SK-N-MC (cell line): Measurements from ENCODE around the gene NXPH2.
"Not testable (repeated sequence)": the region's sequence is repeated elsewhere in the genome, so short reads cannot be mapped to it uniquely, and the experiment has no call there.

Experiments
- DNase-seq: peaks from one replicate; pipeline ENCODE4 v3.0.0-alpha.2; 2011; ENCODE audit warnings: low read depth, low spot score
- H3K27ac ChIP-seq: fragments of 200-600 bp; sonication (generic); 2 replicates; pipeline ENCODE4 v1.5.1; 2016; ENCODE audit warnings: mixed run types
- H3K36me3 ChIP-seq: fragments of 200-600 bp; sonication (generic); 2 replicates; pipeline ENCODE4 v1.6.1; 2017; ENCODE audit warnings: antibody characterized with exemption, low read length, mixed read lengths; ENCODE audit not compliant: insufficient read depth
- H3K4me3 ChIP-seq: fragments of 200-600 bp; sonication (generic); 2 replicates; pipeline ENCODE4 v1.5.1; 2016
- H3K9ac ChIP-seq: fragments of 200-600 bp; sonication (generic); 2 replicates; pipeline ENCODE4 v1.8.0; 2017; ENCODE audit warnings: mixed run types, mixed read lengths; ENCODE audit not compliant: insufficient read length
- H3K9me3 ChIP-seq: fragments of 200-600 bp; sonication (generic); 2 replicates; pipeline ENCODE4 v1.6.1; 2017; ENCODE audit warnings: low read depth, mild to moderate bottlenecking, antibody characterized with exemption, low read length, moderate library complexity, mixed read lengths
- EZH2 ChIP-seq: fragments of 200-600 bp; sonication (generic); IDR thresholded peaks from one replicate; pipeline ENCODE4 v1.6.1; 2017; ENCODE audit warnings: antibody characterized with exemption
- FOXP2 ChIP-seq: optimal IDR thresholded peaks from 2 replicates; pipeline ENCODE3; 2011; ENCODE audit warnings: mild to moderate bottlenecking, moderate library complexity; ENCODE audit not compliant: insufficient read depth; ENCODE audit errors: extremely low read length, control extremely low read depth
- POLR2AphosphoS5 ChIP-seq: IDR thresholded peaks from 2 replicates; pipeline ENCODE4 v1.6.1; 2012; ENCODE audit warnings: mild to moderate bottlenecking, low read depth, low read length, borderline replicate concordance

NXPH2 gene

DNA sequence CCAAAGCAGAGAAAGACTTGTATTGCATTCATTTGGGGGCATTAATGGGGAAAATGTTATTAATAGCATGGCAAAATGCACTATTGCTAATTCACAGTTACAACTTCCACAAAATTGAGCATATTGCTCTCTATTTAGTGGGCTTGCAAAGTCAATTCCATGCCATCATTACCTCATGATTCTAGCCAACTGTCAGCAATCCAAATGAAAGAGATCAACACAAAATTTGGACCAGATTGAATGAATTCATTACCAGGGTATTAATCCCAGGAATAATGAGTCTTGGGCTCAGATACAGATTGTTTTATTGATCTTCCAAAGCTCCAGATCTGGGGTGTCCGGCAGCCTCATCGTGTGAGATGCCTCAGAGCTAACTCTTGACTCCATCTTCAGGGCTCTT lies 38.3 kb downstream of the NXPH2 start:
- Histone ChIP-seq H3K36me3 (no peaks in the 10 kb centered on the region), H3K27ac (no peak overlapping the region), H3K9ac (no peak overlapping the region), H3K9me3 (no peaks in the 10 kb centered on the region; the same call in 1 of the 2 replicates), H3K4me3 (no peak overlapping the region)
- no peak for DNase-seq
- TF ChIP-seq FOXP2 (no peak), POLR2AphosphoS5 (no peak), EZH2 (no peak)

DNA sequence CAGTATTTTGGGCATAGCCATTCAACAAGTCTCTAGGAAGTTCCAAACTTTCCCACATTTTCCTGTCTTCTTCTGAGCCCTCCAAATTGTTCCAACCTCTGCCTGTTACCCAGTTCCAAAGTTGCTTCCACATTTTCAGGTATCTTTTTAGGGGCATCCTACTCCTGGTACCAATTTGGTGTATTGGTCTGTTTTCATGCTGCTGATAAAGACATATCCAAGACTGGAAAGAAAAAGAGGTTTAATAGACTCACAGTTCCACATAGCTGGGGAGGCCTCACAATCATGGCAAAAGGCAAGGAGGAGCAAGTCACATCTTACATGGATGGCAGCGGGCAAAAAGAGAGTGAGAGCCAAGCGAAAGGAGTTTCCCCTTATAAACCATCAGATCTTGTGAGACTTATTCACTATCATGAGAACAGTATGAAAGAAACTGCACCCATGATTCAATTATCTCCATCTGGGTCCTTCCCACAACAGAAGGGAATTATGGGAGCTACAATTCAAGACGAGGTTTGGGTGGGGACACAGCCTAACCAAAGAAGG lies 43.1 kb downstream of the NXPH2 start:
- not testable (repeated sequence) for H3K9ac ChIP-seq, DNase-seq, H3K9me3 ChIP-seq, H3K36me3 ChIP-seq, H3K4me3 ChIP-seq, H3K27ac ChIP-seq

DNA sequence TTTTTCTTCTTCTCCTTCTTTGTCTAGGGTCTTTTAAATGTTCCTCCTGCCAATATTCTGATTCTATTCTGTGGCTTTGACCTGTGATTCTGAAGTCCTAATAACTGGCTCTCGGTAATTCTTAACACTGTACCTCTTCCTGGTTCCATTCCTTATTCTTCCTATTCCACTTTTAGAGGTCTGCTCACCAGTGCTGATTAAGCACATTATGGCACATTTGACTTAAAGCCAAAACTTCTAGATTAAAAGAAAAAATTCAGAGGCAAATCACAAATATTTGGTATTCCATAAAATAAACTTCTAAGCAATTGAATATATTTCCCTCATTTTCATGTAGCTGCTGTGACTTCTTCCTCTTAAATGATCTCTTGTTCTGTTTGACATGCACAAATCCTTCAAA lies 47.5 kb downstream of the NXPH2 start:
- no peak for DNase-seq
- H3K4me3 ChIP-seq: no peak overlapping the region
- no peaks in the 10 kb centered on the region for H3K36me3 ChIP-seq
- H3K9me3 ChIP-seq: no peaks in the 10 kb centered on the region; the same call in 1 of the 2 replicates
- TF ChIP-seq POLR2AphosphoS5 (no peak), FOXP2 (no peak), EZH2 (no peak)
- H3K27ac ChIP-seq: no peak overlapping the region
- no peak overlapping the region for H3K9ac ChIP-seq

DNA sequence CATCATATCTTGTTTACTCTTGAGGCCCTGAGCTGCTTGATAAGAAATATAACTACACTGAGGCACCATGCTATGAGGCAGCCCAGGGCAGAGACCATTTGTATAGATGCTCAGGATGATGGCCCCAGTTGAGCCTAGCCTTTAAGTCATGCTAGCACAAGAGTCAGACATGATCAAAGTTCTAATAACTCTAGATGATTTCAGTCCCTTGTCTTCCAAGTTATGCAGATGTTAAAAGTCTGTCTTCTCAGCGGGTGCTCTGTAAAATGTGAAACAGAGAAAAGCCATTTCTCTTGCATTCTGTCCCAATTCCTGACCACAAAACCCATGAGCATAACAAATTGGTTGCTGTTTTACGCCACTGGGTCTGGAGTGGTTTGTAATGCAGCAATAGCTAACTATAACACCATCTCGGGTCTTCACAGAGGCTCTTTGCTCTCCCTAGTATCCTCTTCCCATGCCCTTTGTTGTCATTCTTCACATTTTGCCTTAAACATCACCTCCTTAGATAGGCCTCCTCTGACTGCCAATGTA lies 49.6 kb downstream of the NXPH2 start:
- no peak for TF ChIP-seq EZH2
- TF ChIP-seq POLR2AphosphoS5: no peak
- no peak for TF ChIP-seq FOXP2
- Histone ChIP-seq H3K9me3 (no peaks in the 10 kb centered on the region), H3K27ac (no peak overlapping the region), H3K9ac (no peak overlapping the region), H3K36me3 (no peaks in the 10 kb centered on the region), H3K4me3 (no peak overlapping the region)
- DNase-seq: no peak

DNA sequence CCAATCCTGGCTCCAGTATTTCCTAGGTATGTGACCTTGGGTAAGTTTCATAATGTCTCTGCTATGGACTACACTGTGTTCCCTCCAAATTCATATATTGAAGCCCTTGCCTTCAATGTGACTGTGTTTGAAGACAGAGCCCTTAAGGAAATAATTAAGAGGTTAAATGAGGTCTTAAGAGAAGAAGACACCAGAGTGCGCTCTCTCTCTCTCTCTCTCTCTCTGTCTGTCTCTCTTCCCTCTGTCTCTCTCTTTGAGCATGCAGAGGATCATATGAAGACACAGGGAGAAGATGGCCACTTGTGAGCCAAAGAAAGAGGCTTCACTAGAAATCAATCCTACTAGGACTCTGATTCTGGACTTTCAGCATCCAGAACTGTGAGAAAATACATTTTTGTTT lies 52.2 kb downstream of the NXPH2 start:
- TF ChIP-seq POLR2AphosphoS5: no peak
- Histone ChIP-seq H3K9me3 (no peaks in the 10 kb centered on the region), H3K36me3 (no peaks in the 10 kb centered on the region), H3K9ac (no peak overlapping the region), H3K27ac (no peak overlapping the region), H3K4me3 (no peak overlapping the region)
- no peak for DNase-seq

DNA sequence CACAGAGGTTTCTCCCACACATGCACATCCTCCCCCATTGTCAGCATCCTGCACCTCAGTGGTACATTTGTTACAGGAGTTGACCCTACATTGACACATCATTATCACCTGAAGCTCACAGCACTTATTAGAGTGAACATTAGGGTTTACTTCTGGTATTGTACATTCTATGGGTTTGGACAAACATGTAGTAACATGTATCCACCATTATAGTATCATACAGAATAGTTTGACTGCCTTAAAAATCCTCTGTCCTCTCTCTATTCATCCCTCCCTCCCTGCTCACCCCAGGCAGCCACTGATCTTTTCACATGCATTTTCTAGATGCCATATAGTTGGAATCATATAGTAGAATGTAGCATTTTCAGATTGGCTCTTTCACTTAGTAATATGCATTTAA lies 53.5 kb downstream of the NXPH2 start:
- DNase-seq: no peak
- no peaks in the 10 kb centered on the region for H3K9me3 ChIP-seq
- no peaks in the 10 kb centered on the region for H3K36me3 ChIP-seq
- H3K9ac ChIP-seq: no peak overlapping the region
- no peak overlapping the region for H3K4me3 ChIP-seq
- no peak for TF ChIP-seq EZH2
- no peak for TF ChIP-seq FOXP2
- no peak for TF ChIP-seq POLR2AphosphoS5
- no peak overlapping the region for H3K27ac ChIP-seq

DNA sequence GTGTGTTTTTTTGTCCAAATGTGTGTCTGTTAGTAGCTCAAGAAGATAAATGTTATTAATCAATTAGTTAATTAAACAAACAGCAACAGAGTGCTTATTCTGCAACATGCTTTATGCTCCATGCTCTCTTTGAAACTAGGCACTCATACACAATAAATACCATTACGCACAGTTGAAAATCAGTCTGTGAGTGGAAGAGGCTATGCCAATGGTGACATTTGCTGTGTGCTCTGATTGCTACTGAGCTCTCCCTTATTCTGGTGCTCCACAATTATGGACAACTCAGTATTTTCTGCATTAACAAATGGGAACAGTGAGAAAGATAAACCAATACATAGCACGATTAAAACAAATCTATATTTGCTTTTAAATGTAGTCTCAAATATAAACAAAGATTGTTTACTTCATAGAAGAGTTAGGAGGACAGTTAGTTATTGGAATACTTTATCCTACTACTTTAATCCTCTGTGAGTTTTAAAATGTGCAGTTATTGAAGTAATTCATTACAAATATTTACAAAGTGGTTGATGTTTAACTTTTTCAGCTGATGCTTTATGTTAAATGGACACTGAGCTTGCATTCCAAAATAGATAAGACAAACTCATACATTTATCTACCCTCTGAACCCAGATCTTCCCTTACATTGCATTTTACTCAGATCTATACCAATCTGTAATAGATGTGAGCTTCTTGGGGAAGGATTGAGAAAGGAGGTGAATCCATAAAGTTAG lies 55.3 kb downstream of the NXPH2 start:
- no peak overlapping the region for H3K27ac ChIP-seq
- DNase-seq: no peak

DNA sequence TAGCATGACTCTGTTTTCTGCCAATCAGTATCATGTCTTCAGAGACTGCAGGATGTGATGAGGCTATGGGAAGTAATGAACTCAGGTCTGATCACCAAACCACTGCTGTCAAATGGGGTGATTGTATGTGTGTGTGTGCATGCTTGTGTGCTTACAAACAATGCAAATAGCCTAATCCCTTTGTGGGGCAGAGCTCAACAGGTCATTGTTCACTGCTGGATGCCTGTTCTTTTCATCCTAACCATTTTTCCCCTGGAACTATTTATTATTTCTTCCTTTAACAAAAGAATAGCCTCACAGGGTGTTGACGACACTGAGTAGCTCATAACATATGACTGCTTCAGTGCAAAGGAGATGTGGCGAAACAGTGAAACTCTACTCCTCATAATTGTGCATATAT lies 55.9 kb downstream of the NXPH2 start:
- no peaks in the 10 kb centered on the region for H3K9me3 ChIP-seq

More for the DNA sequence above, 55.3 kb downstream of the NXPH2 start:
- no peaks in the 10 kb centered on the region for H3K9me3 ChIP-seq
- no peaks in the 10 kb centered on the region for H3K36me3 ChIP-seq
- no peak overlapping the region for H3K4me3 ChIP-seq
- no peak overlapping the region for H3K9ac ChIP-seq
- TF ChIP-seq POLR2AphosphoS5 (no peak), EZH2 (no peak), FOXP2 (no peak)

DNA sequence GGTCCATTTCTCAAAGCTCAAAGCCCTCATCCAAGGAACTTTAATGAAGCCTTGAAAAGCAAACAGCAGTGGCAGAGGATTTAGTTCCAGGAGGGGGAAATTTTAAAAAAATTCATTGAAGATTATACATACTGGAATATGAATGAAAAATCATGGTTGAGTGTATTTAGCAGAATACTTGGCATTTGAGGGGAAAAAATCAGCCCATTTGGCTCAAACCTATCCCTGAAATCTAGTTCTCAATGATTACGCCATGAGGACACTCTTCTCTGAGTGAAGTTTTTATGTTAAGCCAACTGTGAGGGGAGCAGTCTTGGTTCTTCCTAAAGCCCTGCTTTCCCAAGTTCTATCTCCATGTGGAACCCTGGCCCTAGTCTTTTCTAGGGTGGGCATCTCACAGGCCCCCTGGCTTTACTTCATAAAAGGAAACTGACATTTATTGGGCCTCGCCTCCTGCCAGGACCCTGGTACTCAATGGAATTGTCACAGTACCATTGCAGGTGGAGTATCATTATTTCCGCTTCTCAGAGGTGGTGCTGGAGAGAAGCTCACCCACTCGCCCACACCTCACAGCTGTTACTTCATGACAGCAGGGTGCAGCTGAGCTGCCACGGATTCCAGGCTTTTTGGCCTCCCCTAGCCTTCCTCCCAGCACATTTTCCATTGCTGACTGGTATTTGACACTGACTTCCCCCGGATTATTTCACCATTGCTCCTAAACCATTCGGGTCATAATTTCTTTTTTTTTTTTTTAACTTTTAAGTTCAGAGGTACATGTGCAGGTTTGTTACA lies 56.8 kb downstream of the NXPH2 start:
- TF ChIP-seq POLR2AphosphoS5: no peak
- no peak for TF ChIP-seq EZH2
- TF ChIP-seq FOXP2: no peak
- H3K27ac ChIP-seq: no peak overlapping the region

More for the DNA sequence above, 55.9 kb downstream of the NXPH2 start:
- TF ChIP-seq FOXP2 (no peak), POLR2AphosphoS5 (no peak), EZH2 (no peak)
- H3K9ac ChIP-seq: no peak overlapping the region
- H3K36me3 ChIP-seq: no peaks in the 10 kb centered on the region
- no peak for DNase-seq
- no peak overlapping the region for H3K27ac ChIP-seq
- H3K4me3 ChIP-seq: no peak overlapping the region

More for the DNA sequence above, 56.8 kb downstream of the NXPH2 start:
- Histone ChIP-seq H3K4me3 (no peak overlapping the region), H3K9me3 (no peaks in the 10 kb centered on the region), H3K9ac (no peak overlapping the region), H3K36me3 (no peaks in the 10 kb centered on the region)
- DNase-seq: no peak
